ENCODE data around the gene SMC4.
"Not testable (repeated sequence)": the region's sequence is repeated elsewhere in the genome, so short reads cannot be mapped to it uniquely, and the experiment has no call there.

SMC4 gene

DNA sequence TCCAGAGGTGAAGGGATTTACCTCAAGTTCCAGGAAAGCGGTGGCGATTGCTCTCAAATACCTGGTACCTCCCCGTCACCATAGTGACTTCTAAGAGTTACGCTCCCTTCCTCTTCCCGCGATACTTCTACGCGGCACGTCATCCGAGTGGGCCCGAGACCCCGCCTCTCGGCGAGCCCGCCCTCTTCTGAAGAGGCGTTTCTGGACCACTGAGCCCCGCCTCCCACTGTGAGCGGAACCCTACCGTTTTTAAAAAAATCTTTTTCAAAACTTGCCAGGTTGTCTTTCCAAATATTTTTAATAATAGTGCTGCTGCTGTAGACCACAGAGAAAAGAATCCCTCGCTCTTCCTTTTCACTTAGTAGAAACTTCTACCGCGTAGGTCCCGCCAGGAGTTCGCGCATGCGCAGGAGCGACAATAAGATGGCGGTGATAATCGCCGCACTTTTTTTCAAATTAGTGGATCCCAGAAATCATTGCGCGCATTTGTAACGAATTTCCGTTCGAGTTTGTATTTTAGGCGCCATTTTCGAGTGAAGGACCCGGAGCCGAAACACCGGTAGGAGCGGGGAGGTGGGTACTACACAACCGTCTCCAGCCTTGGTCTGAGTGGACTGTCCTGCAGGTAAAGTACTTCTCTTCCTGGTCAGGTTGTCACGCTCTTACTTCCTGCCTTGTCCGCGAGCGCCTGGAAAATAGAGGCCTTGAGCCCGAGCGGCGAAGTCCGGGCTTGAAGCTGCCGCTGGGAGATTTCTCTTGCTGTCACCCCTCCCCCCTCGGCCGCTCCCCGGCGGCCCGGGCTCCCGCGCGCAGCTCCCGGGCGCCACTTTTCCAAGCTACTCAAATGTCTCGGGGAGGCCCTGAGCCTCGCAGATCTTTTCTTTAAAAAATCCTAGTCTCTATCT lies at the start of gene SMC4, which contains the start of gene IFT80:
Gene SMC4 (plus strand): TSS at position 526 of the 905 bp plus-strand sequence. CDS start 1,177 bp downstream, outside the sequence.
Gene IFT80 (minus strand): TSS at position 101 of the 905 bp plus-strand sequence. CDS start 14,625 bp downstream, outside the sequence.
- peak; percentile 91 for DNase-seq

DNA sequence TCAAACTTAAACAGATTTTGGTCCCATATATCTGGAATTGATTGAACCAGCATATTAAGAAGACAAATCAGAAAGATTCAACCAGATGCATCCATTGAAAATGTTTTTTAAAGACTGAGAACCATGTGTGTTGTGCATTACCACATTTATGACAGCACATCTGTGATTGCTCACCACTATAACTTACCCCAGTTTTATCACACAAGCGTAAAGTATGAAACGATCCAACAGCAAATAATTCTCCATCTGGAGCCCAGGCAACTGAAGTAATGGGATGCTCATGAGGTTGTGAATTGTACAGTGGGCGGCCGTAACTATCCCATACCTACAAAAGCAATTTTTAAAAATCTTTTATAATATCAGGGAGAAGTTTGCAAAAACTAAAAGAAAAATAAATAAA lies 43.6 kb upstream of the SMC4 start:
- no peak for DNase-seq

DNA sequence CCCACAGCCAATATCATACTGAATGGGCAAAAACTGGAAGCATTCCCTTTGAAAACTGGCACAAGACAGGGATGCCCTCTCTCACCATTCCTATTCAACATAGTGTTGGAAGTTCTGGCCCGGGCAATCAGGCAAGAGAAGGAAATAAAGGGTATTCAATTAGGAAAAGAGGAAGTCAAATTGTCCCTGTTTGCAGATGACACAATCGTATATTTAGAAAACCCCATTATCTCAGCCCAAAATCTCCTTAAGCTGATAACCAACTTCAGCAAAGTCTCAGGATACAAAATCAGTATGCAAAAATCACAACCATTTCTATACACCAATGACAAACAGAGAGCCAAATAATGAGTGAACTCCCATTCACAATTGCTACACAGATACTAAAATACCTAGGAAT lies 36.6 kb upstream of the SMC4 start:
- not testable (repeated sequence) for DNase-seq

DNA sequence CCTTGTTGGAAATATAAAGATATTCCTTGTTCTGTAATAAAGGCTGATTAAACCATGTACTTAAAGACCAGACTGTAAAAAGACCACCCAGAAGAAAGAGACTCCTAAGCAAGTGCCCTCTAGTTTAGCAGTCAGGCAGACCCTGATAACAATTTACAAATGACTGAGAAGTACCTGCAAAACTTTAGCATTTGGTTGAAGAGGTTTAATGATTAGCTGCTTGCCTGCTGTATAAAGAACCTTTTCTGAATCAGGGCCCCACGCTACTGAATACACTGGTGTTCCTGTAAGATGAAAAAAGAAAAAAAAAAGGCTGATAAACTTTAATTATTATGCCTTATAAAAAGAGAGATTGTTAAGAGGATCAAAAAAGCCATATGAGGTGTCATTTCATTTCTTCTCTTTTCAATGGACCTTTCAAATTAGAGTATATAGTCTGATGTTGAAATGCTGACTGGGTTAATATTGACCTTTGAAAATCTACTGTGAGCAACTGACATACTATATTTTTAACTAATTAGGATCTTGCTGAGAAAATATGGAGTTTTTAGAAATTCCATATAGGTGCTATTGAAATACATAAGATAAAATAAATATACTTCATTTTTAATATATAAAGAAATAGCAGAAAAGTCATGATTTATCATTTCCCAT lies 33.5 kb upstream of the SMC4 start:
- no peak for DNase-seq

DNA sequence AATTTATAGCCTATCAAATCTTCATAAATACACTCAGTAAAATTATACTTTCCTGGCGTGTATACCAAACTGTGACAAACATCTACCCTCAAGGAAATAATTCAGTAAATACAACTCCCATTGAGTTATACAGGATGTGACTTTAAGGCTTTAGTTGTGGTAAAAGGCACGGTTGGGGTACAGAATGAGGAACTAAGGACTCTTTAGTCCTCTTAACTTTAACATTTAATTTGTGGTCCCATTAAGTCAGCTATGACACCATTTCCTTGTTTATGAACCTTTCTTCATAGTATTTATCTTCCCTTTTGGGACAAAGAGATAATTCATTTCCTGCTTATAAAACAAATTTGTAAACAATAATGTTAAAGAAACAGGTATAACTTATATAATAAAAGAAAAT lies 30.6 kb upstream of the SMC4 start:
- no peak for DNase-seq

DNA sequence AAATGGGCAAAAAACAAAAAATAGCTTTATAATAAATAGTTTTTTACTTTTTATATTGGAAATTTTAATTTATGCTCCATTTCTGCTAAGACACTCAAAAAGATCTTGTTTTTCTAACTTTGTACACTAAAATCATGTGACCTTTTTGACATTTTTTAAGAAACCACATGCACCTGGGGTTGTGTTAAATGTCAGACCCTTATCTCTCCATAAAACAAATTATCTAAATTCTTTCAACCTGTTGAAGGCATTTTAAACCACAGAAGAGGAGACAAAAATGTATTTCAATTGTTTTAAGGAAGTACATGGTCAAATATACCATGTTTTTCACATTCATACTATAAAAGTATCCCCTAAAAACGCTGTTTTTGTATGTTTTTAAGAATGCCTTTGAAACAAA lies 29.7 kb upstream of the SMC4 start:
- DNase-seq = no peak

DNA sequence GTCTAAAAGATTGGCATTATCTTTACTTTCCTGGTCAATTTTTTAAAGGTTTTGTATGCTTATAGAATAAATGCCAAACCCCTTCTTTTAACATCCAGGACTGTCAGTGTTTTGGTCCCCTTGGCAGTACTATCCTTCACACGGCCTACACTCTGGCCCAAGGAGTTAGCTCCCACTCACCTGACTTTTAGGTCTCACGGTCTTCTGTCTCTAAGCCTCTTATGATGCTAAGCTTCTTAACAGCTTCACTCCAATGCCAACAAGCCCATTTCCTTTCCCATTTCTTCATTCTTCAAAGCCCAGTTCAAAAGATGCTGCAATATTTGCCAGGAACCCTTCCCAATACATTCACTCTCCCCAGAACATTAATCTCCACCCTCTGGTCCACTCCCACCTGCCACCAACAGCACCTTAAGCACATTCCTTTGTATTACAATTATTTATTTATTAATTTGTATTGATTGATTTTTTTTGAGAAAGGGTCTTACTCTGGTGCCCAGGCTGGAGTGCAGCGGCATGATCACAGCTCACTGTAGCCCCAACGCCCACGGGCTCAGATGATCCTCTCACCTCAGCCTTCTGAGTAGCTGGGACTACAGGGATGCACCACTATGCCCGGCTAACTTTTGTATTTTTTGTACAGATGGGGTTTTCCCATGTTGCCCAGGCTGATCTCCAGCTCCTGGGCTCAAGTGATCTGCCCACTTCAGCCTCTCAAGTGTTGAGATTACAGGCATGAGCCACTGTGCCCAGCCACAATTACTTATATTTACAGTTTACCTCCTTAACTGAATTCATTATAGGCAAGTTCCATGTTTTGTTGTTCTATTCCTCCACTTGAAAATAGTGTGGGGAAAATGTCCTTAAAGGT lies 28.2 kb upstream of the SMC4 start:
- no peak for DNase-seq

DNA sequence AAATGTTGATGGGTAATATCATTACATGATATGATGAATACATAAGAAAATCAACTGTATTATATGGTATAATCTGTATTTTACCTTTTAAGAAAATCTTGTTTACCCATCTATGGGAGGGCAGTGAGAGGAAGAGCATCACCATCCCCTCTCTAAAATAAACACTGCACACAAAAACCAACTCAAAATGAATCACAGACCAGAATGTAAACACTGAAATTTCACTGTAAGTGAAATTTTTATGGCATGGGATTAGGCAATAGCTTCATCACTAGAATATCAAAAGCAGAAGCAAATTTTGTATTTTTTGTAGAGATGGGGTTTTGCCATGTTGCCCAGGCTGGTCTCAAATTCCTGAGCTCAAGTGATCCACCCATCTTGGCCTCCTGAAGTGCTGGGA lies 26.7 kb upstream of the SMC4 start:
- DNase-seq = no peak

DNA sequence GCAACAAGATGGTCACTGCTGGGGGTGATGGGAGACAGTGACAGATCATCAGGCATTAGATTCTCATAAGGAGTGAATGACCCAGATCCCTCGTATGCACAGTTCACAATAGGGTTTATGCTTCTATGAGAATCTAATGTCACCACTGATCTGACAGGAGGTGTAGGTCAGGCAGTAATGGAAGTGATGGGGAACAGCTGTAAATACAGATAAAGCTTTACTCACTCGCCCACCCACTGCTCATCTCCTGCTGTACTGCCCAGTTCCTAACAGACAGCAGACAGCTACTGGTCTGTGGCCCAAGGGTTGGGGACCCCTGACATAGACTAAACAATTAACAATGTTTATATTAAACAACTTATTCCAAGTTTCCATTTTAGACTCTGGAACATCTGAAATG lies 25.8 kb upstream of the SMC4 start:
- DNase-seq = no peak

DNA sequence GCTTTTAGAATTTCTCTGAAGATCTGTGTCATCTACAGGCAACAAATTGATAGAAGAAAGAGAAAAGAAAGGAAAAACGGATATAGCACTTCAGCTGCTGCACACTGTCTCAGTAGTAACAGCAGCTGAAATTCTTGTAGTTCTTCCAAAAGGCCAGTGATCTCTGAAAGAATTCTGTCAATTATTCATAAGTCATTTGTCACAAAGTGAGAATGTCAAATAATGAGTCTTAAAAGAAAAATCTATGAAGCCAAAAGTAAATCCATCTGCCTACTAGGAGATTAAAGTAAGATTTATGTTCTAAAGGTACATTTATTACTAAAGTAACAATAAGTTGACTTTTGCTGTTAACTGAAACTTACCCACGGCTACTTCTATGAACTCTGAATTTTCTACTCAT lies 25.0 kb upstream of the SMC4 start:
- DNase-seq = no peak

DNA sequence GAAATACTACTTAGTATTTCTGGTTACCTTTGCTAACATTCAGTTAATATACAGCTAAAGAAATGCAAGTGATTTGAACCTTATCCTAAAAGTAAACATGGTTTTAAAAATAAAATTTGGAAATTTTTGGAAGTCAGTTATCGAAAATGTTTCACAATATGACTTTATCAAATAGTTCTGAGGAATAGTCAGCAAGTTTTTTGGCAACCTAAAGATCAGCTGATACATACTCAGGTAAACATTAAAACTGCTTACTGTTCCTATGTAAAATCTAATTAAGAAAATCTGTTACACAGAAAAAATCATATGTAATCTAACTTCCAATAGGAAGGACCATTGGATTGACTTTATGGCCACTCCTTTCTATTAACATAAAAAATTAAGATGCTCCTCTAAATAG lies 24.5 kb upstream of the SMC4 start:
- DNase-seq = no peak

DNA sequence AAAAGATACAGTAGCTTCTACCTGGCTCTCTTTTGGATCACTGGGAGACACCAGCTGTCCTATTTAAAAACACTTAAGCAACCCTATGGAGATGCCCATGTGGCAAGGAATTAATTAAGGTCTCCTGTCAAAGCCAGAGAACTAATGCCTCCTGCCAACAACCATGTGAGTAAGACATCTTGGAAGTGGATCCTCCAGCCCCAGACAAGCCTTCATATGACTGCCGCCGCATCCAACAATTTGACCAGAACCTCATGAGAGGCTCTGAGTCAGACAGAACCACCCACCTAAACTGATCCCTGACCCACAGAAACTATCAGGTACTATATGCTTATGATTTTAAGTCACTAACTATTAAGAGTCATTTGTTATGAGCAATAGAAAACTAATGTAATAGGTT lies 22.8 kb upstream of the SMC4 start:
- DNase-seq = no peak

DNA sequence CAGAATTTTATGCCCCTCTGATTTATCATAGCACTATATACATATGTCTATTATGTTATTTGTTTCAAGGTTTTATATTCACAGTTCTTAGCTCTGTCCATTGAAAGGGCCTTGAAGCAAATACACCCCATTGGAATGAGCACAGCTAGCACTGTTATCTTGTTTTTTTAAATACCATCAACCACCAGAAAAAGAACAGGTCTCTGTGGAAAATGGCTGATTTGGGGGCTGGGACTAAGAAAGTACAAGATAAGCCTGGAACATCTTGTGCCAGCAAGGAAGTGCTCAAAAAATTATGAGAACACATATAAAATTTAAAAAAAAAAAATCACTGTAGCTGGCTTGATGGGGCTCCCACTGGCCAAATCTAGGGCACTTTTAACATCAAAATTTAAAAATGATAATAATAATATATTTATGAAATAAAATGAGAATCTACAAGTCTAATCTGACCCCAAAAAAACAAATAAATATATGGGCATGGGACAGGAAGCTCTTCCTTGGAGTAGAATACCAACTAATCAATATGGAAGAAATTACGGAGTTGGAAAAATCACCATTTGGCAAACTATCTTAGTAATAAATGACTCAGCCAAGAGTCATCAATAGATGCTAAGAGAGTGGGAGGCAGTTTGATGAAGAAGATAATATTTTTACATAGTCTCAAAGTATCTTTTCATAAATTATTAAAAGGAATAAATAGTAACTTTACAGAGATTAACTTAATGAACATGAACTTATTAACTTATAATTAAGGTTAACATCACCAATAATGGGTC lies 20.9 kb upstream of the SMC4 start:
- DNase-seq = no peak

DNA sequence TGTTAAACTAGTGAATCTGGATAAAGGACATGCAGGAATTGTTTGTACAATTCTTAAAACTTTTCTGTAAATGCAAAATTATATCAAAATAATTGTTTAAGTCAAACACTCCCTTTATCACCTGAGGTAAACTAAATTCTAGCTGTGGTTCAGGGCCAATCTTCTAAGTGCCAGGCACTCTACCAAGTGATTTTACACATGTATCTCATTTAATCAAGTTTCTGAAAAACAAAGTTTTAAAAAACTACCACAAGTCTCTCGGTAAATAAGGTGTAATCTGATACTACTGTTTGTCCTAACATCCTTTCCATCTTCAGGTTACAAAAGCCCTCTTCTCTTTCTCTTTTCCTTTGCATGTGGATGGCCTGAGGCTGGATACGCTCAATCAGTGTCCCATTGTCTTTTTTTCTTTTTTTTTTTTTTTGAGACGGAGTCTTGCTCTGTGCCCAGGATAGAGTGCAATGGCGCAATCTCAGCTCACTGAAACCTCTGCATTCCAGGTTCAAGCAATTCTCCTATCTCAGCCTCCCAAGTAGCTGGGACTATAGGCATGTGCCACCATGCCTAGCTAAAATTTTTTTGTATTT lies 19.7 kb upstream of the SMC4 start:
- DNase-seq = no peak

DNA sequence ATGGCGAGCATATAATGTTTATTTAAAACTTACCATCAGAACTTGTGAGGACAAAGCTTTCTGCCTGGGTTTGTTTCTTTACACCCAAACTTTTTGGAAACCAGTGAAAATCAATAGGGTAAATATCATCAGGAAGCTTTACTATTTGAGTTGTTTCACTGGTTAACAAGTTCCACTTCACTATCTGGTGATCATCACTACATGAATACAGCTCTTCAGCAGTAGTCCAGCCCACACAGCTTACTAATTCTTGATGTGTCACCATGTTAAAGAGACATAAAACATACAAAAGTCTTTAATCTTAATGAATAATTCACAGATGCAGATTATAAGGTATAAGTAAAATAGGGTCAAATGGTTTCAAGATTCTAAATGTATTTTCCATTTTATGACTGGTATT lies 18.0 kb upstream of the SMC4 start:
- no peak for DNase-seq

DNA sequence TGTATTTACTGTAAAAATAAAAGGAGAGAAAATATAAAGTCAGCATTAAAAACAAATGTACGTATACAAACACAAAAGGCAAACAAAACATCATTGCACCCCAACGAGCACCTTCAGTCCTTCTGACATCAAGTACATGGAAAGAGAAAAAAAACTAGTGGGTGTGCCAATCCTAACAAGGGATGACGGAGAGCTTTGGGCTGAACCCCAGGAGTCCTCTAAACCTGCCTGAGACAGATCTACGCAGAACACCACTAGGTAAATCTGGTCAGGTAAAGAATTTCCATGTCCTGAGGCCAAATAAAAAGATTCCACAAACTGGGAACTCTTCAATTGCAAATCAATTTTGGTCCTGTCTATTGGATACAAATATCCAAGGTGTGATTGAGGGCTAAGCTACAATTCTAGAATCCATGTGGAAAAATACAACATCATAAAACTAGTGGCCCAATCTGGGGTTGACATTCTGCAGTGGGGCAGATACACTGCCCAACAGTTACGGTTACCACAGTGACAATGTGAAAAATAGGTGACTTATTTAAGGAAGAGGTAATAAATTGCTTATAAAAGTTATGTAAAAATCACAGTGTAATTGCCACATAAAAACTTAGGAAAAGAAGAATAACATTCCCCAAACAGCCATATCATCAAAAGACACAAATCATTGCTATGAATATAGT lies 14.7 kb upstream of the SMC4 start:
- no peak for DNase-seq

DNA sequence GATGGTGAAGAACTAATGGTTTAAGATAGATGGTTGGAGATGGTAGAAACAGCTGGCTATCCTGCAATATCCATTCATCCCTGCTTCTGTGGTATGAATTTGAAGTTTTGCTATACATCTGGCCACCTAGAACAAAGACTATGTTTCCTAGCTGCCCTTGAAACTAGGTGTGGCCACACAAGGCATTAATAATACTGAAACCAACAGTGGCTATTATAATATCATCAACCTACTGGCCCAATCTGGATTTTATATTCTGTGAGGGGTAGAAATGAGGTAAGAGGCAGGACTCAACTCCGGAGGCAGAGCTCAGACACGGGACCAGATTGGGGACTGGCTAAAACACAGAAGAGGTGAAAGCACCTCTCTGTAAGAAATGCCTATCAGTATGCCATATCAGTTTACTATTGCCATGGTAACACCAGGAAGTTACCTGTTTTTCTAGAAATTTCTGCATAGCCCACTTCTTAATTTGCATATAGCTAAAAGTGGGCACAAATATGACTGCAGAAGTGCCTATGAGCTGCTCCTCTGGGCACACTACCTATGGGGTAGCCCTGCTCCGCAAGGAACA lies 8.8 kb upstream of the SMC4 start:
- no peak for DNase-seq

DNA sequence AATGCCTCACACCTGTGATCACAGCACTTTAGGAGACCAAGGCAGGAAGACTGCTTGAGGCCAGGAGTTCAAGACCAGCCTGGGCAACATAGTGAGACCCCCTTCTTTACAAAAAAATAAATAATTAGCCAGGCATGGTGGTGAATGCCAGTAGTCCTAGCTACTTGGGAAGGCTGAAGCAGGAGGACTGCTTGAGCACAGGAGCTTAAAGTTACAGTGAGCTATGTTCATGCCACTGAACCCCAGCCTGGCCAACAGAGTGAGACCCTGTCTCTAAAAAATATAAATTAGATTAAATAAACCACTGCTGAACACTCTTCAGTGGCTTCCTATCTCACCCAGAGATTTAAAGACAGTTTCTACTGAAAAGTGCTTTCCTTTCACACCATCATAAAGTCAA lies 6.7 kb upstream of the SMC4 start:
- no peak for DNase-seq

DNA sequence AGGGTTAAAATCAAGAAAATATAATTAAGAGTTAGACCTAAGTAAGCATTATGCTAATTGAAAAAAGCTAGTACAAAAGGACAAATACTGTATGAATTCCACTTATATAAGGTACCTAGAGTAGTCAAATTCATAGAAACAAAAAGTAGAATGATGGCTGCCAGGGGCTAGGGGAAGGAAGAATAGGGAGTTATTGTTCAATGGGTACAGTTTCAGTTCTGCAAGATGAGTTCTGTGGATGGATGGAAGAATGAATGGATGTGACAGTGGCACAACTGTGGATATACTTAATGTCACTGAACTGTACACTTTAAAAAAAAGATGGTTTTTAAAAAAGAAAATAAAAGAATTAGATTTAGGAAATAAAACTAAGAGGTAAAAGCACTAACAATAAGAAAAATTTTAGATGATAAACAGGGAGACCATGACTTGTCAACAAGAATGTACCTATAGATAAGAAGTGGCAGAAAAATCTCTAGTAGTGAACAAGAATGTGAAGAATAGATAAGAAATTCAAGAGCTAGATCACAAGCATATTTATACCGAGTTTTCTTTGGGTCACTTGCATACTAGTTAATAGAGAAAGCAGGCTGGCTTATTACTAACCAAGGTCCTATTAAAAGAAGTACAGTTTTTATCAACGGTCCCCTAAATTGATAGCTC lies 6.0 kb upstream of the SMC4 start:
- no peak for DNase-seq

DNA sequence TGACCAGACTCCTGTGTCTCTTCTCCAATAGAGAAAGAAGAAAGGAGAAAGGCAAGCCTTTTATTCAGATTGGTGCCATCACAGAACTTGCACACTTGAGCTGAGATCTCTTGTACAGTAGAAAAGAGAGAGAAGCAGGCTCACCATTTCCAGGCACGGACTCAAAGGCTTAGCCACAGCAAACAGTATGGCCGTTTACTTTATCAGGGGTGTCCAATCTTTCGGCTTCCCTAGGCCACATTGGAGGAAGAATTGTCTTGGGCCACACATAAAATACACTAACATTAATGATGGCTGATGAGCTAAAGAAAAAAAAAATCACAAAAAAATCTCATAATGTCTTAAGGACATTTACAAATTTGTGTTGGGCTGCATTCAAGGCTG lies 5.4 kb upstream of the SMC4 start:
- DNase-seq = no peak

DNA sequence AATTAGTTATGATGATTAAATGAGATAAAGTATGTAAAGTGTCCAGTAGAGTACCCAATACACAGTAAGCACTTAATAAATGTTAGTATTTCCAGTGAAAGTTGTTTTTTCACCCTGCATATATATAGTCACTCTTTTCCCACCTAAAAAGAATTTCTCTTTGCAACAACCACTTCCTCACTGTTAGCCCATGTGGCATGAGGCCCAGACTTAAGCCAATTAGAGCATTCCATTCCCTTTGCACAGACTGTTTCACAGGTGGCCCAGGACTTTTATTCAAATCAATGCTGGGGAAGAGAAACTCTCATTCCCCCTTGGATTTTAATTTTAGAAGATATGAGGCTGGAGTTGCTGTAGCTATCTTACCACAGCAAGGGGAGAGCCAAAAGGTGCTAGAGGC lies 4.2 kb upstream of the SMC4 start:
- DNase-seq = no peak

Measured in activated CD4-positive, CD25-positive, alpha-beta regulatory T cell treated with anti-CD3 and anti-CD28 coated beads, Interleukin-2, amount 50 U/mL, for 72 hours (primary cell).